Renal cortical epithelial cell (primary cell): ENCODE measurements around the gene HSF5. TPM values are rescaled to one million over a fixed set of nuclear protein-coding genes. Genes with fewer than 3 reads are reported as not detected.

Experiments used
- DNase-seq: peaks from one replicate; pipeline ENCODE4 v3.0.0-alpha.2; 2011; ENCODE audit warnings: low read depth
- total RNA-seq: library from RNA; depleted of rRNA; stranded (reverse); fragments of >200 nt; gene quantifications from 2 replicates; pipeline ENCODE4 v1.2.3, GENCODE V29; 2014

Gene HSF5
- under 0.01 TPM in 1 of 2 replicates, not detected in the other for total RNA-seq

- no peak for DNase-seq
These were observed at the start of gene HSF5 for GRCh38 chr17:58487589-58488427. HSF5 (minus strand) TSS chr17:58488408; CDS start chr17:58488274, 134 bp downstream.

GRCh38 chr17:58537266-58537665, 49.1 kb upstream of the HSF5 start:
- DNase-seq, result no peak

- no peak for DNase-seq
These were observed 48.3 kb upstream of the HSF5 start for GRCh38 chr17:58536542-58536941.

GRCh38 chr17:58535431-58535830, 47.2 kb upstream of the HSF5 start:
- peak; percentile 63 for DNase-seq

- peak; percentile 68 for DNase-seq
These were observed 46.8 kb upstream of the HSF5 start for GRCh38 chr17:58534901-58535421.

GRCh38 chr17:58534331-58534730, 46.1 kb upstream of the HSF5 start:
- DNase-seq, result no peak

GRCh38 chr17:58533616-58534188, 45.5 kb upstream of the HSF5 start:
- DNase-seq, result no peak

GRCh38 chr17:58532555-58532951, 44.3 kb upstream of the HSF5 start:
- no peak for DNase-seq

GRCh38 chr17:58531661-58532554, 43.7 kb upstream of the HSF5 start:
- DNase-seq, result no peak

- no peak for DNase-seq
These were observed 42.9 kb upstream of the HSF5 start for GRCh38 chr17:58531122-58531521.

- DNase-seq, result no peak
These were observed 42.4 kb upstream of the HSF5 start for GRCh38 chr17:58530655-58531054.

GRCh38 chr17:58529275-58529674, 41.1 kb upstream of the HSF5 start:
- no peak for DNase-seq

- DNase-seq, result peak; percentile 29
These were observed 40.2 kb upstream of the HSF5 start for GRCh38 chr17:58528443-58528842.

- DNase-seq, result peak; percentile 63
These were observed 39.7 kb upstream of the HSF5 start for GRCh38 chr17:58527949-58528348.

- DNase-seq, result no peak
These were observed 39.1 kb upstream of the HSF5 start for GRCh38 chr17:58527306-58527705.

GRCh38 chr17:58525239-58525638, 37.0 kb upstream of the HSF5 start:
- DNase-seq, result peak; percentile 79

GRCh38 chr17:58521680-58522079, 33.5 kb upstream of the HSF5 start:
- no peak for DNase-seq

- no peak for DNase-seq
These were observed 32.7 kb upstream of the HSF5 start for GRCh38 chr17:58520843-58521430.

- peak; percentile 99 for DNase-seq
These were observed 29.9 kb upstream of the HSF5 start for GRCh38 chr17:58517928-58518609.

- DNase-seq, result no peak
These were observed 29.2 kb upstream of the HSF5 start for GRCh38 chr17:58517378-58517927.
